Epithelial cell of prostate (primary cell): ENCODE data around the gene WFDC11.
"Not testable (repeated sequence)": the region's sequence is repeated elsewhere in the genome, so short reads cannot be mapped to it uniquely, and the experiment has no call there.

Experiments used
- DNase-seq: peaks from one replicate; pipeline ENCODE4 v3.0.0-alpha.2; 2011; ENCODE audit warnings: low read depth, low spot score
- H3K27ac ChIP-seq: fragments of 450-650 bp; 2 replicates; pipeline ENCODE4 v1.5.1; 2017; ENCODE audit warnings: mild to moderate bottlenecking

WFDC11 gene

GRCh38 chr20:45670139-45670538, at the start of gene WFDC11:
WFDC11 (minus strand) TSS chr20:45670239; CDS start chr20:45650600, 19,639 bp downstream.
- no peak for DNase-seq
- H3K27ac ChIP-seq = no peak within 1 kb of the TSS

- not testable (repeated sequence) for H3K27ac ChIP-seq, DNase-seq
These were observed 46.2 kb upstream of the WFDC11 start for GRCh38 chr20:45716141-45716688.

GRCh38 chr20:45704969-45705637, 35.1 kb upstream of the WFDC11 start, which contains the start of gene WFDC10B:
WFDC10B (minus strand) TSS chr20:45705019; CDS start chr20:45685992, 19,027 bp downstream.
- H3K27ac ChIP-seq = no peak within 1 kb of the TSS
- DNase-seq = no peak

- no peak within 1 kb of the TSS for H3K27ac ChIP-seq
- DNase-seq = no peak
These were observed 31.8 kb upstream of the WFDC11 start, which contains the start of gene WFDC13 for GRCh38 chr20:45701873-45702272. WFDC13 (plus strand) TSS chr20:45702038; CDS start chr20:45702124, 86 bp downstream.

GRCh38 chr20:45701104-45701503, 31.1 kb upstream of the WFDC11 start:
- no peak for DNase-seq
- no peak overlapping the region for H3K27ac ChIP-seq

- no peak for DNase-seq
- no peak overlapping the region for H3K27ac ChIP-seq
These were observed 25.5 kb upstream of the WFDC11 start for GRCh38 chr20:45695496-45695895.

GRCh38 chr20:45693346-45693745, 23.3 kb upstream of the WFDC11 start:
- DNase-seq, H3K27ac ChIP-seq: not testable (repeated sequence)

- DNase-seq = no peak
- H3K27ac ChIP-seq = no peak overlapping the region
These were observed 15.9 kb upstream of the WFDC11 start for GRCh38 chr20:45685896-45686295.

GRCh38 chr20:45679650-45680049, 9.6 kb upstream of the WFDC11 start:
- DNase-seq = no peak
- no peak overlapping the region for H3K27ac ChIP-seq

GRCh38 chr20:45672765-45673164, 2.7 kb upstream of the WFDC11 start:
- no peak overlapping the region for H3K27ac ChIP-seq
- no peak for DNase-seq

GRCh38 chr20:45657038-45657437, 13.0 kb downstream of the WFDC11 start:
- DNase-seq, H3K27ac ChIP-seq: not testable (repeated sequence)

- not testable (repeated sequence) for DNase-seq, H3K27ac ChIP-seq
These were observed 18.3 kb downstream of the WFDC11 start for GRCh38 chr20:45651726-45652125.

GRCh38 chr20:45649312-45649863, 20.7 kb downstream of the WFDC11 start:
- no peak for DNase-seq
- H3K27ac ChIP-seq = no peak overlapping the region

- DNase-seq = no peak
- H3K27ac ChIP-seq = no peak overlapping the region
These were observed 22.5 kb downstream of the WFDC11 start for GRCh38 chr20:45647441-45648050.

- no peak overlapping the region for H3K27ac ChIP-seq
- DNase-seq = no peak
These were observed 23.2 kb downstream of the WFDC11 start for GRCh38 chr20:45646875-45647274.

GRCh38 chr20:45645869-45646268, 24.2 kb downstream of the WFDC11 start:
- DNase-seq = not testable (repeated sequence)

GRCh38 chr20:45641076-45641475, 29.0 kb downstream of the WFDC11 start:
- not testable (repeated sequence) for H3K27ac ChIP-seq, DNase-seq

More at GRCh38 chr20:45645869-45646268, 24.2 kb downstream of the WFDC11 start:
- not testable (repeated sequence) for H3K27ac ChIP-seq

- DNase-seq = no peak
- H3K27ac ChIP-seq = no peak overlapping the region
These were observed 30.4 kb downstream of the WFDC11 start for GRCh38 chr20:45639687-45640086.

- H3K27ac ChIP-seq = no peak overlapping the region
- DNase-seq = no peak
These were observed 33.5 kb downstream of the WFDC11 start for GRCh38 chr20:45636513-45636912.

GRCh38 chr20:45631184-45631583, 38.9 kb downstream of the WFDC11 start, which contains the start of gene WFDC9:
WFDC9 (minus strand) TSS chr20:45631284; CDS start chr20:45610181, 21,103 bp downstream.
- no peak within 1 kb of the TSS for H3K27ac ChIP-seq
- DNase-seq = no peak

GRCh38 chr20:45630371-45630770, 39.7 kb downstream of the WFDC11 start:
- no peak for DNase-seq
- H3K27ac ChIP-seq = no peak overlapping the region
